SK-N-SH (cell line): Measurements from ENCODE around the gene PPP2R3A. TPM values are rescaled to one million over a fixed set of nuclear protein-coding genes. Genes with fewer than 3 reads are reported as not detected.

Experiments
- CTCF ChIA-PET: fragments of 300-600, 350-600 bp; formaldehyde crosslinking; extraction: SDS; loops from one replicate; lab custom pipeline; 2021; lab: Yijun Ruan, JAX
- POLR2A ChIA-PET: fragments of 350-600 bp; sonication (Branson Sonifier 250); formaldehyde crosslinking; extraction: SDS; loops from one replicate; lab custom pipeline; 2020; ENCODE audit warnings: antibody characterized with exemption, inconsistent platforms; lab: Yijun Ruan, JAX
- DNase-seq: peaks from one replicate; pipeline ENCODE4 v3.0.0; 2012
- H2AFZ ChIP-seq: fragments of 200-600 bp; sonication (generic); 2 replicates; pipeline ENCODE4 v1.8.1; 2016; ENCODE audit warnings: antibody characterized with exemption, mild to moderate bottlenecking, low read depth
- H3F3A ChIP-seq: fragments of 200-600 bp; sonication (generic); replicated peaks from 2 replicates; pipeline ENCODE3; 2016; ENCODE audit warnings: antibody characterized with exemption, mild to moderate bottlenecking; ENCODE audit not compliant: insufficient read depth
- H3K27ac ChIP-seq, 2 experiments: fragments of 200-500 bp in 1 of 2; fragments of 200-600 bp in 1 of 2; sonication (Bioruptor generic) in 1 of 2; sonication (generic), shearing (Covaris generic) in 1 of 2; 2 replicates each; pipeline versions ENCODE4 v1.5.1 to v1.6.1; 2014 to 2016; ENCODE audit warnings: low read depth in 2 of 2, inconsistent platforms in 1 of 2, low read length in 1 of 2, mild to moderate bottlenecking in 1 of 2, mixed read lengths in 1 of 2
- H3K27me3 ChIP-seq: fragments of 200-600 bp; sonication (generic), shearing (Covaris generic); 2 replicates; pipeline ENCODE4 v1.6.1; 2016; ENCODE audit warnings: mixed run types; ENCODE audit not compliant: insufficient read depth
- H3K36me3 ChIP-seq, 2 experiments: fragments of 200-500 bp in 1 of 2; fragments of 200-600 bp in 1 of 2; sonication (Bioruptor generic) in 1 of 2; sonication (generic) in 1 of 2; replicated peaks in 1 of 2; 2 replicates each; pipeline versions ENCODE3 to v1.5.1; 2014 to 2016; ENCODE audit warnings: low read length in 1 of 2, mild to moderate bottlenecking in 1 of 2; ENCODE audit not compliant: insufficient read depth in 2 of 2, control insufficient read depth in 1 of 2
- H3K4me1 ChIP-seq, 2 experiments: fragments of 200-500 bp in 1 of 2; fragments of 200-600 bp in 1 of 2; sonication (Bioruptor generic) in 1 of 2; sonication (generic), shearing (Covaris generic) in 1 of 2; 2 replicates each; pipeline versions ENCODE4 v1.5.1 to v1.6.1; 2014 to 2016; ENCODE audit warnings: low read depth in 1 of 2, low read length in 1 of 2, mixed run types in 1 of 2; ENCODE audit not compliant: insufficient read depth in 2 of 2, control insufficient read depth in 1 of 2
- H3K4me2 ChIP-seq: fragments of 200-600 bp; sonication (generic), shearing (Covaris generic); 2 replicates; pipeline ENCODE4 v1.6.1; 2017; ENCODE audit warnings: mixed run types
- H3K4me3 ChIP-seq, 2 experiments: fragments of 200-500 bp in 1 of 2; fragments of 200-600 bp in 1 of 2; sonication (Bioruptor generic) in 1 of 2; sonication (generic), shearing (Covaris generic) in 1 of 2; 2 replicates each; pipeline versions ENCODE4 v1.5.1 to v1.8.1; 2014 to 2016; ENCODE audit warnings: low read depth in 2 of 2, inconsistent platforms in 1 of 2, low read length in 1 of 2, mild to moderate bottlenecking in 1 of 2, mixed read lengths in 1 of 2, moderate library complexity in 1 of 2
- H3K79me2 ChIP-seq: fragments of 200-600 bp; sonication (generic); 2 replicates; pipeline ENCODE4 v1.8.1; 2017; ENCODE audit warnings: mild to moderate bottlenecking; ENCODE audit not compliant: insufficient read depth
- H3K9ac ChIP-seq: fragments of 200-600 bp; sonication (generic); 2 replicates; pipeline ENCODE4 v1.6.1; 2017; ENCODE audit warnings: mixed run types
- H3K9me2 ChIP-seq: fragments of 200-600 bp; sonication (generic); 2 replicates; pipeline ENCODE4 v1.6.1; 2017; ENCODE audit warnings: mixed run types
- H3K9me3 ChIP-seq: fragments of 200-600 bp; sonication (generic); 2 replicates; pipeline ENCODE4 v1.6.1; 2017; ENCODE audit warnings: mixed run types, mild to moderate bottlenecking, moderate library complexity
- H4K20me1 ChIP-seq: fragments of 200-600 bp; sonication (generic); 2 replicates; pipeline ENCODE4 v1.6.1; 2017; ENCODE audit warnings: mild to moderate bottlenecking, mixed run types; ENCODE audit not compliant: insufficient read depth
- CHD2 ChIP-seq: fragments of 150-350 bp; IDR thresholded peaks from 2 replicates; pipeline ENCODE4 v1.6.1; 2018; ENCODE audit warnings: low read length; ENCODE audit not compliant: partially characterized antibody
- ELF1 ChIP-seq: IDR thresholded peaks from 2 replicates; pipeline ENCODE4 v1.4.0; 2012
- EP300 ChIP-seq, 2 experiments: IDR thresholded peaks; 2 replicates each; pipeline versions ENCODE4 v1.4.0 to v1.6.1; 2012; ENCODE audit warnings: borderline replicate concordance in 1 of 2, low read depth in 1 of 2, low read length in 1 of 2
- EZH2phosphoT487 ChIP-seq: fragments of 200-600 bp; sonication (generic); IDR thresholded peaks from 2 replicates; pipeline ENCODE4 v1.6.1; 2017; ENCODE audit warnings: low read depth, mixed run types, mild to moderate bottlenecking, antibody characterized with exemption, moderate library complexity, borderline replicate concordance
- FOXJ3 ChIP-seq: sonication (generic); formaldehyde crosslinking; IDR thresholded peaks from 2 replicates; pipeline ENCODE4 v1.5.1; 2020; ENCODE audit warnings: mild to moderate bottlenecking, missing genetic modification reagents
- FOXM1 ChIP-seq: IDR thresholded peaks from 2 replicates; pipeline ENCODE4 v1.4.0; 2012; ENCODE audit warnings: low read depth, mild to moderate bottlenecking
- GABPA ChIP-seq: IDR thresholded peaks from 2 replicates; pipeline ENCODE4 v1.4.0; 2012; ENCODE audit warnings: low read depth, mild to moderate bottlenecking
- GATA2 ChIP-seq: sonication (generic); formaldehyde crosslinking; IDR thresholded peaks from 2 replicates; pipeline ENCODE4 v1.5.0; 2020; ENCODE audit warnings: mild to moderate bottlenecking, missing genetic modification reagents
- MXI1 ChIP-seq: IDR thresholded peaks from 2 replicates; pipeline ENCODE4 v1.6.1; 2012; ENCODE audit warnings: mild to moderate bottlenecking, low read depth, low read length, improper control_type of control experiment
- NFIC ChIP-seq: IDR thresholded peaks from 2 replicates; pipeline ENCODE4 v1.4.0; 2012; ENCODE audit warnings: borderline replicate concordance
- POLR2AphosphoS5 ChIP-seq: IDR thresholded peaks from 2 replicates; pipeline ENCODE4 v1.6.1; 2012; ENCODE audit warnings: low read depth, low read length
- RAD21 ChIP-seq: IDR thresholded peaks from 2 replicates; pipeline ENCODE4 v1.6.1; 2012; ENCODE audit warnings: mild to moderate bottlenecking, low read length
- RCOR1 ChIP-seq: fragments of 150-350 bp; IDR thresholded peaks from 2 replicates; pipeline ENCODE4 v1.6.1; 2017; ENCODE audit warnings: antibody characterized with exemption, low read length
- RFX5 ChIP-seq: IDR thresholded peaks from 2 replicates; pipeline ENCODE4 v1.6.1; 2012; ENCODE audit warnings: mild to moderate bottlenecking, improper control_type of control experiment, low read length
- RXRA ChIP-seq: IDR thresholded peaks from 2 replicates; pipeline ENCODE4 v1.4.0; 2012; ENCODE audit warnings: low read depth, mild to moderate bottlenecking, borderline replicate concordance
- SIN3A ChIP-seq: IDR thresholded peaks from 2 replicates; pipeline ENCODE4 v1.6.1; 2012; ENCODE audit warnings: low read depth, mild to moderate bottlenecking, low read length, moderate library complexity, borderline replicate concordance
- TCF12 ChIP-seq: IDR thresholded peaks from 2 replicates; pipeline ENCODE4 v1.4.0; 2012
- TEAD4 ChIP-seq: IDR thresholded peaks from 2 replicates; pipeline ENCODE4 v1.4.0; 2012; ENCODE audit warnings: mild to moderate bottlenecking, borderline replicate concordance; ENCODE audit not compliant: insufficient read depth
- USF1 ChIP-seq: IDR thresholded peaks from 2 replicates; pipeline ENCODE4 v1.4.0; 2012; ENCODE audit warnings: low read depth, borderline replicate concordance
- USF2 ChIP-seq: fragments of 150-350 bp; IDR thresholded peaks from 2 replicates; pipeline ENCODE4 v1.6.1; 2017; ENCODE audit warnings: antibody characterized with exemption, low read length, low read depth, borderline replicate concordance
- WGBS: methylation state at CpG from one replicate; pipeline ENCODE4 v1.1.6; 2017; ENCODE audit warnings: low lambda C conversion rate; 5-methylcytosine and 5-hydroxymethylcytosine counted together
- polyA plus RNA-seq, 3 experiments: library from polyadenylated mRNA; depleted of rRNA; stranded (reverse); fragments of >200 nt; gene quantifications; 2 replicates each; pipeline ENCODE4 v1.2.3, GENCODE V29; 2012
- TF ChIP-seq, protein P1 (sequence below): IDR thresholded peaks from 2 replicates; pipeline ENCODE4; 2012
- TF ChIP-seq, protein P2 (sequence below): IDR thresholded peaks from 2 replicates; pipeline ENCODE4 v1.4.0; 2012; ENCODE audit warnings: low read depth, borderline replicate concordance
- TF ChIP-seq, protein P3 (sequence below): IDR thresholded peaks from 2 replicates; pipeline ENCODE4 v1.6.1; 2012; ENCODE audit warnings: mild to moderate bottlenecking, low read depth, low read length, moderate library complexity

Gene PPP2R3A
- polyA plus RNA-seq, 1 of the 3 experiments (the other 2 are of a cell fraction): 3.9 TPM

DNA sequence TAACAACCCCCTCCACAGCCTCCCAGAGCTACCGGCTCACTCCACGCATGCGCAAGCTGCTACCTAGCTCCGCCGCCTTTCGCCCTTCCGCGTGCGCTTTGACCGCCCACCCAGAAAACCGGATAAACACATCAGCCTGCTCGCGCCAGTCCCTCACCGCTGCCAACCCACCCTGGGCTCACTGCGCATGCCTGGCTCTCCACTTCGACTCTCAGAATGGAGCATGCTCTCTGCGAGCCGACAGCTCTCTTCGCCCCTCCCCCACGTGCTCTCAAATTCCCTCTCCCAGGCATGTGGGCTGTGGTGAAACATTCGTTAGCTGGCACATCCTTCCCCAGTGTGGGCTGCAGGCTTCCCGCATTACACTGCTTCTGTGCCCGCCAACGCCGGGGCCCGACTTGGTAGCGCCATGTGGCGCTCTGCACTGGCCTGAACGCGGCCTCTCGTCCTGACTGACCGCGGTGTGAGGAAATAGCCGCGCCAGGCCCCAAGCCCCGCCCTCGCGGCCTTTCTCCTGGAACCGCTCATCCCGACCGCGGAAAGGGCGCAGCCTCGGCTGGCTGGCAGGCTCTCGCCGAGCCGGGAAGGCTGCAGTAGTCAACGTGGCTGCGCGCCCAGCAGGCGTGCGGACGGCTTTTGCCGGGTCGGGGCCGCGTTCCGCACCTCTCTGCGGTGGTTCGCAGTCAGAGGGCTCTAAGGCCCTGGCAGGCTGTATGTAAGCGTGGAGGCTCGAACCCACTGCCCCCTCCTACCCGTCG is 231.1 kb downstream of the PPP2R3A start:
- Histone ChIP-seq H3K9ac (peak overlapping the region; percentile 98), H3K4me3 (peak overlapping the region; percentile 82 to 83), H4K20me1 (peaks cover 38% of the 10 kb centered on the region), H3F3A (peaks cover 19% of the 10 kb centered on the region), H3K9me2 (no peaks in the 10 kb centered on the region), H3K27me3 (no peaks in the 10 kb centered on the region), H3K4me1 (peaks cover 8 to 14% of the 10 kb centered on the region in 2 experiments; a peak in 3 of 4 replicates), H3K4me2 (peak overlapping the region; percentile 82), H3K9me3 (no peaks in the 10 kb centered on the region; the same call in 1 of the 2 replicates), H2AFZ (peak overlapping the region; percentile 72), H3K36me3 (peaks cover 0 to 9% of the 10 kb centered on the region in 2 experiments), H3K79me2 (peaks cover 41% of the 10 kb centered on the region), H3K27ac (peak overlapping the region; percentile 98 to 99)
- CTCF ChIA-PET: interaction anchor here (0.6 to 2.6 kb wide), 6 partner anchors 12 to 817 kb away, joined by 3 to 13 read pairs (median 3); partner anchors contain the start of genes PCCB and STAG1
- POLR2A ChIA-PET: interaction anchor here (0.6 to 1.6 kb wide), 10 partner anchors 10 to 817 kb away, joined by 3 to 21 read pairs (median 4); partner anchors contain the start of genes NCK1, SLC35G2 and STAG1
- peak; percentile 97 for DNase-seq
- under 1% methylated on average over 30 of the region's 64 CpGs for WGBS
- TF ChIP-seq GABPA: peak; percentile 48
- TF ChIP-seq, protein P1, sequence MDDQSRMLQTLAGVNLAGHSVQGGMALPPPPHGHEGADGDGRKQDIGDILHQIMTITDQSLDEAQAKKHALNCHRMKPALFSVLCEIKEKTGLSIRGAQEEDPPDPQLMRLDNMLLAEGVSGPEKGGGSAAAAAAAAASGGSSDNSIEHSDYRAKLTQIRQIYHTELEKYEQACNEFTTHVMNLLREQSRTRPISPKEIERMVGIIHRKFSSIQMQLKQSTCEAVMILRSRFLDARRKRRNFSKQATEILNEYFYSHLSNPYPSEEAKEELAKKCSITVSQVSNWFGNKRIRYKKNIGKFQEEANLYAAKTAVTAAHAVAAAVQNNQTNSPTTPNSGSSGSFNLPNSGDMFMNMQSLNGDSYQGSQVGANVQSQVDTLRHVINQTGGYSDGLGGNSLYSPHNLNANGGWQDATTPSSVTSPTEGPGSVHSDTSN: peak; percentile 36; the same call in 1 of the 2 replicates
- TF ChIP-seq RCOR1: no peak
- TF ChIP-seq FOXJ3 (CRISPR knock-in tag): peak; percentile 27
- no peak for TF ChIP-seq USF2
- 0 out of 2 replicates have a peak, but pooled peaks have one; percentile 48 for TF ChIP-seq TEAD4
- TF ChIP-seq FOXM1: peak; percentile 23; the same call in 1 of the 2 replicates
- TF ChIP-seq POLR2AphosphoS5: peak; percentile 85
- TF ChIP-seq, protein P2, sequence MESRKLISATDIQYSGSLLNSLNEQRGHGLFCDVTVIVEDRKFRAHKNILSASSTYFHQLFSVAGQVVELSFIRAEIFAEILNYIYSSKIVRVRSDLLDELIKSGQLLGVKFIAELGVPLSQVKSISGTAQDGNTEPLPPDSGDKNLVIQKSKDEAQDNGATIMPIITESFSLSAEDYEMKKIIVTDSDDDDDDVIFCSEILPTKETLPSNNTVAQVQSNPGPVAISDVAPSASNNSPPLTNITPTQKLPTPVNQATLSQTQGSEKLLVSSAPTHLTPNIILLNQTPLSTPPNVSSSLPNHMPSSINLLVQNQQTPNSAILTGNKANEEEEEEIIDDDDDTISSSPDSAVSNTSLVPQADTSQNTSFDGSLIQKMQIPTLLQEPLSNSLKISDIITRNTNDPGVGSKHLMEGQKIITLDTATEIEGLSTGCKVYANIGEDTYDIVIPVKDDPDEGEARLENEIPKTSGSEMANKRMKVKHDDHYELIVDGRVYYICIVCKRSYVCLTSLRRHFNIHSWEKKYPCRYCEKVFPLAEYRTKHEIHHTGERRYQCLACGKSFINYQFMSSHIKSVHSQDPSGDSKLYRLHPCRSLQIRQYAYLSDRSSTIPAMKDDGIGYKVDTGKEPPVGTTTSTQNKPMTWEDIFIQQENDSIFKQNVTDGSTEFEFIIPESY: no peak; the same call in 1 of the 2 replicates
- TF ChIP-seq TCF12: peak; percentile 42; the same call in 1 of the 2 replicates
- TF ChIP-seq CHD2: peak; percentile 52
- TF ChIP-seq USF1: no peak; the same call in 1 of the 2 replicates
- TF ChIP-seq NFIC: no peak; the same call in 1 of the 2 replicates
- no peak for TF ChIP-seq RFX5
- TF ChIP-seq RXRA: no peak
- TF ChIP-seq EZH2phosphoT487: no peak
- TF ChIP-seq EP300 (IDR thresholded peaks at IDR 0.05; ENCODE audit: borderline replicate concordance in 1 of 2, low read depth in 1 of 2, low read length in 1 of 2): peak in 1 of 2 experiments; percentile 27; a peak in 1 of 4 replicates
- TF ChIP-seq RAD21: no peak; the same call in 1 of the 2 replicates
- TF ChIP-seq, protein P3, sequence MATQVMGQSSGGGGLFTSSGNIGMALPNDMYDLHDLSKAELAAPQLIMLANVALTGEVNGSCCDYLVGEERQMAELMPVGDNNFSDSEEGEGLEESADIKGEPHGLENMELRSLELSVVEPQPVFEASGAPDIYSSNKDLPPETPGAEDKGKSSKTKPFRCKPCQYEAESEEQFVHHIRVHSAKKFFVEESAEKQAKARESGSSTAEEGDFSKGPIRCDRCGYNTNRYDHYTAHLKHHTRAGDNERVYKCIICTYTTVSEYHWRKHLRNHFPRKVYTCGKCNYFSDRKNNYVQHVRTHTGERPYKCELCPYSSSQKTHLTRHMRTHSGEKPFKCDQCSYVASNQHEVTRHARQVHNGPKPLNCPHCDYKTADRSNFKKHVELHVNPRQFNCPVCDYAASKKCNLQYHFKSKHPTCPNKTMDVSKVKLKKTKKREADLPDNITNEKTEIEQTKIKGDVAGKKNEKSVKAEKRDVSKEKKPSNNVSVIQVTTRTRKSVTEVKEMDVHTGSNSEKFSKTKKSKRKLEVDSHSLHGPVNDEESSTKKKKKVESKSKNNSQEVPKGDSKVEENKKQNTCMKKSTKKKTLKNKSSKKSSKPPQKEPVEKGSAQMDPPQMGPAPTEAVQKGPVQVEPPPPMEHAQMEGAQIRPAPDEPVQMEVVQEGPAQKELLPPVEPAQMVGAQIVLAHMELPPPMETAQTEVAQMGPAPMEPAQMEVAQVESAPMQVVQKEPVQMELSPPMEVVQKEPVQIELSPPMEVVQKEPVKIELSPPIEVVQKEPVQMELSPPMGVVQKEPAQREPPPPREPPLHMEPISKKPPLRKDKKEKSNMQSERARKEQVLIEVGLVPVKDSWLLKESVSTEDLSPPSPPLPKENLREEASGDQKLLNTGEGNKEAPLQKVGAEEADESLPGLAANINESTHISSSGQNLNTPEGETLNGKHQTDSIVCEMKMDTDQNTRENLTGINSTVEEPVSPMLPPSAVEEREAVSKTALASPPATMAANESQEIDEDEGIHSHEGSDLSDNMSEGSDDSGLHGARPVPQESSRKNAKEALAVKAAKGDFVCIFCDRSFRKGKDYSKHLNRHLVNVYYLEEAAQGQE: peak; percentile 36; the same call in 1 of the 2 replicates
- no peak; the same call in 1 of the 2 replicates for TF ChIP-seq SIN3A
- TF ChIP-seq MXI1: peak; percentile 88
- TF ChIP-seq ELF1: peak; percentile 71; the same call in 1 of the 2 replicates
- TF ChIP-seq GATA2 (CRISPR knock-in tag): no peak
